ENCODE measurements around the gene CCDC93. TPM values are rescaled to one million over a fixed set of nuclear protein-coding genes. Genes with fewer than 3 reads are reported as not detected.
"Not testable (repeated sequence)": the region's sequence is repeated elsewhere in the genome, so short reads cannot be mapped to it uniquely, and the experiment has no call there.

The CCDC93 gene
- total RNA-seq, 2 donors from 2014 or later, result 33.5 to 37.8 TPM

GRCh38 chr2:118029025-118029424, 15.2 kb upstream of the CCDC93 start:
- intact Hi-C loops (cut with DNase I), result no loop called here
- Histone ChIP-seq H3K9ac (ENCODE audit: low read depth in 2 of 2, low read length in 2 of 2) (no peak overlapping the region), H3K4me1 (no peaks in the 10 kb centered on the region), H3K27me3 (no peaks in the 10 kb centered on the region), H3K36me3 (no peaks in the 10 kb centered on the region), H3K27ac (no peak overlapping the region), H3K9me3 (no peaks in the 10 kb centered on the region), H3K4me3 (no peak overlapping the region)
- TF ChIP-seq, protein P1, sequence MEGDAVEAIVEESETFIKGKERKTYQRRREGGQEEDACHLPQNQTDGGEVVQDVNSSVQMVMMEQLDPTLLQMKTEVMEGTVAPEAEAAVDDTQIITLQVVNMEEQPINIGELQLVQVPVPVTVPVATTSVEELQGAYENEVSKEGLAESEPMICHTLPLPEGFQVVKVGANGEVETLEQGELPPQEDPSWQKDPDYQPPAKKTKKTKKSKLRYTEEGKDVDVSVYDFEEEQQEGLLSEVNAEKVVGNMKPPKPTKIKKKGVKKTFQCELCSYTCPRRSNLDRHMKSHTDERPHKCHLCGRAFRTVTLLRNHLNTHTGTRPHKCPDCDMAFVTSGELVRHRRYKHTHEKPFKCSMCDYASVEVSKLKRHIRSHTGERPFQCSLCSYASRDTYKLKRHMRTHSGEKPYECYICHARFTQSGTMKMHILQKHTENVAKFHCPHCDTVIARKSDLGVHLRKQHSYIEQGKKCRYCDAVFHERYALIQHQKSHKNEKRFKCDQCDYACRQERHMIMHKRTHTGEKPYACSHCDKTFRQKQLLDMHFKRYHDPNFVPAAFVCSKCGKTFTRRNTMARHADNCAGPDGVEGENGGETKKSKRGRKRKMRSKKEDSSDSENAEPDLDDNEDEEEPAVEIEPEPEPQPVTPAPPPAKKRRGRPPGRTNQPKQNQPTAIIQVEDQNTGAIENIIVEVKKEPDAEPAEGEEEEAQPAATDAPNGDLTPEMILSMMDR (IDR thresholded peaks at IDR 0.05), result no peak
- DNase-seq, result no peak

- TF ChIP-seq, protein P1 (IDR thresholded peaks at IDR 0.05), result no peak
- H3K9ac ChIP-seq (ENCODE audit: low read depth in 2 of 2, low read length in 2 of 2), result no peak overlapping the region
- no peak overlapping the region for H3K27ac ChIP-seq
- no peaks in the 10 kb centered on the region for H3K4me1 ChIP-seq
- intact Hi-C loops (cut with DNase I), result no loop called here
- no peaks in the 10 kb centered on the region for H3K36me3 ChIP-seq
- no peak for DNase-seq
- H3K9me3 ChIP-seq, result no peaks in the 10 kb centered on the region
- no peak overlapping the region for H3K4me3 ChIP-seq
- no peaks in the 10 kb centered on the region for H3K27me3 ChIP-seq
Measured at GRCh38 chr2:118021356-118021755, 7.5 kb upstream of the CCDC93 start.

GRCh38 chr2:118019821-118020220, 6.0 kb upstream of the CCDC93 start:
- DNase-seq, result no peak
- H3K27me3 ChIP-seq, result no peaks in the 10 kb centered on the region
- intact Hi-C loops (cut with DNase I), result no loop called here
- H3K4me3 ChIP-seq, result no peak overlapping the region
- no peak overlapping the region for H3K9ac ChIP-seq (ENCODE audit: low read depth in 2 of 2, low read length in 2 of 2)
- TF ChIP-seq, protein P1 (IDR thresholded peaks at IDR 0.05), result no peak
- H3K4me1 ChIP-seq, result no peaks in the 10 kb centered on the region
- no peaks in the 10 kb centered on the region for H3K36me3 ChIP-seq
- no peaks in the 10 kb centered on the region for H3K9me3 ChIP-seq
- no peak overlapping the region for H3K27ac ChIP-seq

GRCh38 chr2:118016911-118017310, 3.0 kb upstream of the CCDC93 start:
- TF ChIP-seq, protein P1 (IDR thresholded peaks at IDR 0.05), result no peak
- H3K9me3 ChIP-seq, result no peaks in the 10 kb centered on the region
- H3K4me3 ChIP-seq, result no peak overlapping the region
- DNase-seq, result no peak
- intact Hi-C loops (cut with DNase I), result no loop called here
- no peaks in the 10 kb centered on the region for H3K27me3 ChIP-seq
- H3K27ac ChIP-seq, result no peak overlapping the region
- no peak overlapping the region for H3K9ac ChIP-seq (ENCODE audit: low read depth in 2 of 2, low read length in 2 of 2)
- H3K4me1 ChIP-seq, result peaks cover 7% of the 10 kb centered on the region
- no peaks in the 10 kb centered on the region for H3K36me3 ChIP-seq

DNA sequence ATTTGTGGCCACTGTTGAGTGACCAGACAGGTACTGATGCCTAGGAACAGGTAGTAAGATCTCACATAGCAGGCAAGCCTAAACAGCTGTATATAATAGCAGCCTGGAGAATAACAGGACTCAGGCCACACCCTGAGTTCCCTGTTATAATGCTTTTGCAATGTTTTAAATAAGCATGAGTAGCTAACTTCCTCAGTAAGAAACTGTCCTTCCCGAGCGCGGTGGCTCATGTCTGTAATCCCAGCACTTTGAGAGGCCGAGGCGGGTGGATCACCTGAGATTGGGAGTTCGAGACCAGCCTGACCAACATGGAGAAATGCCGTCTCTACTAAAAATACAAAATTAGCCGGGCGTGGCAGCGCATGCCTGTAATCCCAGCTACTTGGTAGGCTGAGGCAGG, 1.9 kb upstream of the CCDC93 start:
- H3K9me3 ChIP-seq; H3K36me3 ChIP-seq; H3K4me3 ChIP-seq; intact Hi-C loops (cut with DNase I); H3K27me3 ChIP-seq; H3K27ac ChIP-seq; H3K9ac ChIP-seq (ENCODE audit: low read depth in 2 of 2, low read length in 2 of 2); H3K4me1 ChIP-seq; DNase-seq: not testable (repeated sequence)

DNA sequence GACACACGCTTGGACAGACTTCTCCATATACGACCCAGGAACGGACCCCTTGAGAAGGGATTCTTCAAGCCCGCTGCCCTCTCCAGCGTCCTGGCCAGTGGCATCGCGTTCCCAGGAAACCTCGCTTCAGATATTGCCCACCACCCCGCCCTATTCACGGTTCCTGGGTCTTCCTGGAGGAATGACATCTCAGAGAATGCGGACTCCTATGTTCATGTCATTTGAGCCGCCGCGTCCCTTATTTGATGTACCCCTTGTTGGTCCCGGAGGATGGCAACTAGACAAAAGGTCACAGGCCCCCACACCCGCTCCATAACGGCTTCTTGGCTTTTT, 588 bp upstream of the CCDC93 start:
- no peaks in the 10 kb centered on the region for H3K36me3 ChIP-seq
- TF ChIP-seq, protein P1 (IDR thresholded peaks at IDR 0.05), result no peak
- H3K27me3 ChIP-seq, result no peaks in the 10 kb centered on the region
- H3K9ac ChIP-seq (ENCODE audit: low read depth in 2 of 2, low read length in 2 of 2), result peak overlapping the region in 1 of 2 donors; percentile 77
- H3K9me3 ChIP-seq, result no peaks in the 10 kb centered on the region
- DNase-seq, result no peak
- peak overlapping the region; percentile 88 for H3K27ac ChIP-seq
- peak overlapping the region; percentile 90 for H3K4me3 ChIP-seq
- peaks cover 7% of the 10 kb centered on the region for H3K4me1 ChIP-seq
- intact Hi-C loops (cut with DNase I), result no loop called here

Data from colonic mucosa (tissue), 4 donors.